Panc1 (cell line): ENCODE measurements around the gene PKD2. TPM values are rescaled to one million over a fixed set of nuclear protein-coding genes. Genes with fewer than 3 reads are reported as not detected.

Experiments
- ATAC-seq: fragments of 200-7000 bp; cut with Tn5 transposase; 2 replicates; pipeline ENCODE4 v1.9.1; 2020; ENCODE audit warnings: mild to moderate bottlenecking, moderate library complexity
- BruUV-seq: library from RNA; stranded (reverse); fragments of 400-500 nt; replicated peaks from 2 replicates; lab custom pipeline; 2021; lab: Mats Ljungman, UMichigan
- CTCF ChIA-PET: fragments of 300-600 bp; sonication (Branson Sonifier 250); formaldehyde crosslinking; loops from one replicate; lab custom pipeline; 2022; ENCODE audit warnings: antibody characterized with exemption; lab: Charles Lee
- POLR2A ChIA-PET: fragments of 300-600 bp; sonication (Branson Sonifier 250); formaldehyde crosslinking; loops from one replicate; lab custom pipeline; 2022; ENCODE audit warnings: antibody characterized with exemption; lab: Charles Lee
- DNase-seq: peaks from one replicate; pipeline ENCODE4 v3.0.0-alpha.2; 2010; ENCODE audit warnings: low read depth, low spot score
- H3K27ac ChIP-seq: 2 replicates; pipeline ENCODE4 v1.5.1; 2011; ENCODE audit warnings: mild to moderate bottlenecking, low read length, inconsistent platforms
- H3K27me3 ChIP-seq: fragments of 200-500 bp; sonication (Bioruptor generic); 2 replicates; pipeline ENCODE4 v1.6.0; 2014; ENCODE audit warnings: low read length, inconsistent platforms; ENCODE audit not compliant: control insufficient read depth, insufficient read depth
- H3K36me3 ChIP-seq: fragments of 200-500 bp; sonication (Bioruptor generic); 2 replicates; pipeline ENCODE4 v1.5.1; 2014; ENCODE audit warnings: inconsistent platforms, mild to moderate bottlenecking, low read length, moderate library complexity; ENCODE audit not compliant: control insufficient read depth, insufficient read depth
- H3K4me1 ChIP-seq: 2 replicates; pipeline ENCODE4 v1.5.1; 2011; ENCODE audit warnings: inconsistent platforms, mild to moderate bottlenecking, low read length, moderate library complexity; ENCODE audit not compliant: control insufficient read depth, insufficient read depth
- H3K4me3 ChIP-seq, 2 experiments: 2 replicates each; pipeline ENCODE4 v1.5.1; 2011 to 2012; ENCODE audit warnings: low read depth in 2 of 2, low read length in 2 of 2, mild to moderate bottlenecking in 2 of 2, inconsistent platforms in 1 of 2, moderate library complexity in 1 of 2
- H3K9me3 ChIP-seq: fragments of 200-500 bp; sonication (Bioruptor generic); 2 replicates; pipeline ENCODE4 v1.5.1; 2014; ENCODE audit warnings: low read depth, mild to moderate bottlenecking, inconsistent platforms, low read length, moderate library complexity; ENCODE audit not compliant: control insufficient read depth, insufficient read depth
- CTCF ChIP-seq: fragments of 450-650 bp; IDR thresholded peaks from 2 replicates; pipeline ENCODE4 v1.5.1; 2017; ENCODE audit warnings: mild to moderate bottlenecking
- POLR2AphosphoS5 ChIP-seq: IDR thresholded peaks from 2 replicates; pipeline ENCODE4 v1.6.1; 2012; ENCODE audit warnings: mild to moderate bottlenecking, low read depth, low read length, moderate library complexity
- SIN3A ChIP-seq: IDR thresholded peaks from 2 replicates; pipeline ENCODE4 v1.6.1; 2012; ENCODE audit warnings: low read depth, mild to moderate bottlenecking, low read length, moderate library complexity, borderline replicate concordance; ENCODE audit not compliant: insufficient read depth
- TCF7L2 ChIP-seq: IDR thresholded peaks from 2 replicates; pipeline ENCODE4 v1.6.1; 2011; ENCODE audit warnings: mild to moderate bottlenecking, low read depth, low read length, inconsistent platforms
- in situ Hi-C: cut with HindIII; loops from 2 replicates; pipeline ENCODE4 v1.10.0; 2016; ENCODE audit warnings: low sequenced_read_pairs, low pct_unique_long_range_greater_than_20kb
- intact Hi-C: fragments of 100-400 bp; cut with micrococcal nuclease; formaldehyde crosslinking; loops from one replicate; pipeline ENCODE4 v1.10.0; 2022; ENCODE audit not compliant: unreplicated experiment
- total RNA-seq: library from RNA; stranded (reverse); gene quantifications from one replicate; pipeline ENCODE4 v1.2.1, GENCODE V29; 2021; ENCODE audit not compliant: unreplicated experiment
- TF ChIP-seq, protein P1 (sequence below), 2 experiments: IDR thresholded peaks; 2 replicates each; pipeline ENCODE4 v1.6.1; 2011 to 2012; ENCODE audit warnings: low read depth in 2 of 2, control low read depth in 1 of 2, low read length in 1 of 2, mild to moderate bottlenecking in 1 of 2, moderate library complexity in 1 of 2; ENCODE audit not compliant: insufficient read depth in 1 of 2

Gene PKD2
- total RNA-seq, 1 experiment from 2014 or later: 21.7 TPM

- no TSS peak for BruUV-seq
- H3K27ac ChIP-seq: no peak overlapping the region
- no peaks in the 10 kb centered on the region for H3K36me3 ChIP-seq
- no peaks in the 10 kb centered on the region for H3K9me3 ChIP-seq
- ATAC-seq: no peak
- H3K4me1 ChIP-seq: no peaks in the 10 kb centered on the region
- H3K27me3 ChIP-seq: no peaks in the 10 kb centered on the region
- no peak overlapping the region for H3K4me3 ChIP-seq
- intact Hi-C loops (no loop called here), in situ Hi-C loops (no loop called here)
- CTCF ChIA-PET: no interaction called here
- DNase-seq: no peak
- TF ChIP-seq CTCF (no peak), SIN3A (no peak), TCF7L2 (no peak), POLR2AphosphoS5 (no peak)
- TF ChIP-seq, protein P1, sequence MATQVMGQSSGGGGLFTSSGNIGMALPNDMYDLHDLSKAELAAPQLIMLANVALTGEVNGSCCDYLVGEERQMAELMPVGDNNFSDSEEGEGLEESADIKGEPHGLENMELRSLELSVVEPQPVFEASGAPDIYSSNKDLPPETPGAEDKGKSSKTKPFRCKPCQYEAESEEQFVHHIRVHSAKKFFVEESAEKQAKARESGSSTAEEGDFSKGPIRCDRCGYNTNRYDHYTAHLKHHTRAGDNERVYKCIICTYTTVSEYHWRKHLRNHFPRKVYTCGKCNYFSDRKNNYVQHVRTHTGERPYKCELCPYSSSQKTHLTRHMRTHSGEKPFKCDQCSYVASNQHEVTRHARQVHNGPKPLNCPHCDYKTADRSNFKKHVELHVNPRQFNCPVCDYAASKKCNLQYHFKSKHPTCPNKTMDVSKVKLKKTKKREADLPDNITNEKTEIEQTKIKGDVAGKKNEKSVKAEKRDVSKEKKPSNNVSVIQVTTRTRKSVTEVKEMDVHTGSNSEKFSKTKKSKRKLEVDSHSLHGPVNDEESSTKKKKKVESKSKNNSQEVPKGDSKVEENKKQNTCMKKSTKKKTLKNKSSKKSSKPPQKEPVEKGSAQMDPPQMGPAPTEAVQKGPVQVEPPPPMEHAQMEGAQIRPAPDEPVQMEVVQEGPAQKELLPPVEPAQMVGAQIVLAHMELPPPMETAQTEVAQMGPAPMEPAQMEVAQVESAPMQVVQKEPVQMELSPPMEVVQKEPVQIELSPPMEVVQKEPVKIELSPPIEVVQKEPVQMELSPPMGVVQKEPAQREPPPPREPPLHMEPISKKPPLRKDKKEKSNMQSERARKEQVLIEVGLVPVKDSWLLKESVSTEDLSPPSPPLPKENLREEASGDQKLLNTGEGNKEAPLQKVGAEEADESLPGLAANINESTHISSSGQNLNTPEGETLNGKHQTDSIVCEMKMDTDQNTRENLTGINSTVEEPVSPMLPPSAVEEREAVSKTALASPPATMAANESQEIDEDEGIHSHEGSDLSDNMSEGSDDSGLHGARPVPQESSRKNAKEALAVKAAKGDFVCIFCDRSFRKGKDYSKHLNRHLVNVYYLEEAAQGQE (IDR thresholded peaks at IDR 0.05; ENCODE audit: insufficient read depth in 1 of 2, low read depth in 2 of 2, low read length in 1 of 2): no peak
- POLR2A ChIA-PET: interaction anchor here (0.6 kb wide), 1 partner anchor 23 kb away, joined by 5 read pairs; no protein-coding TSS in a partner anchor
Observed at GRCh38 chr4:88080626-88081025, 73.2 kb downstream of the PKD2 start.

GRCh38 chr4:88087004-88087403 lies 79.6 kb downstream of the PKD2 start:
- Histone ChIP-seq H3K27me3 (no peaks in the 10 kb centered on the region), H3K27ac (no peak overlapping the region), H3K9me3 (no peaks in the 10 kb centered on the region), H3K4me3 (no peak overlapping the region), H3K4me1 (no peaks in the 10 kb centered on the region), H3K36me3 (no peaks in the 10 kb centered on the region)
- intact Hi-C loops: no loop called here
- CTCF ChIA-PET: no interaction called here
- POLR2A ChIA-PET: no interaction called here
- in situ Hi-C loops: no loop called here
- ATAC-seq: no peak
- BruUV-seq: no TSS peak
- DNase-seq: no peak
- no peak for TF ChIP-seq SIN3A
- TF ChIP-seq CTCF: no peak
- no peak for TF ChIP-seq POLR2AphosphoS5
- no peak for TF ChIP-seq TCF7L2
- TF ChIP-seq, protein P1 (IDR thresholded peaks at IDR 0.05; ENCODE audit: insufficient read depth in 1 of 2, low read depth in 2 of 2, low read length in 1 of 2): no peak
